CD14-positive monocyte (primary cell): ENCODE measurements around the gene GLB1L. TPM values are rescaled to one million over a fixed set of nuclear protein-coding genes. Genes with fewer than 3 reads are reported as not detected.

Experiments used
- DNase-seq, 3 donors: peaks; one replicate each; pipeline ENCODE4 v3.0.0-alpha.2; 2011 to 2022
- H2AFZ ChIP-seq: 2 replicates; pipeline ENCODE4 v1.6.0; 2012; ENCODE audit warnings: mild to moderate bottlenecking, low read depth, low read length, inconsistent platforms; ENCODE audit not compliant: insufficient read depth, poor library complexity, severe bottlenecking
- H3K27ac ChIP-seq, 2 donors: 1 replicate in 1 of 2; 2 replicates in 1 of 2; pipeline ENCODE4 v1.5.1; 2012 to 2013; ENCODE audit warnings: low read length in 2 of 2, control low read depth in 1 of 2, inconsistent platforms in 1 of 2, low read depth in 1 of 2, mild to moderate bottlenecking in 1 of 2
- H3K27me3 ChIP-seq, 2 donors: one replicate each; pipeline versions ENCODE4 v1.6.0 to v1.6.1; 2011 to 2013; ENCODE audit warnings: low read length in 2 of 2; ENCODE audit not compliant: control insufficient read depth in 2 of 2, insufficient read depth in 2 of 2
- H3K36me3 ChIP-seq, 2 donors: replicated peaks in 1 of 2; 1 replicate in 1 of 2; 2 replicates in 1 of 2; pipeline versions ENCODE4 v1.5.1 to v1.6.1; 2012 to 2013; ENCODE audit warnings: low read length in 2 of 2, control low read depth in 1 of 2, inconsistent platforms in 1 of 2, mild to moderate bottlenecking in 1 of 2; ENCODE audit not compliant: insufficient read depth in 2 of 2, control insufficient read depth in 1 of 2
- H3K4me1 ChIP-seq, 2 donors: 1 replicate in 1 of 2; 2 replicates in 1 of 2; pipeline versions ENCODE4 v1.5.1 to v1.6.1; 2012 to 2013; ENCODE audit warnings: low read length in 2 of 2, control low read depth in 1 of 2, inconsistent platforms in 1 of 2, mild to moderate bottlenecking in 1 of 2, moderate library complexity in 1 of 2; ENCODE audit not compliant: insufficient read depth in 2 of 2, control insufficient read depth in 1 of 2
- H3K4me2 ChIP-seq: replicated peaks from 2 replicates; pipeline ENCODE3; 2012; ENCODE audit warnings: low read length, moderate library complexity, mild to moderate bottlenecking; ENCODE audit not compliant: poor library complexity, severe bottlenecking; ENCODE audit errors: extremely low read depth
- H3K4me3 ChIP-seq, 3 experiments: fragments of 200-600 bp in 1 of 3; sonication (generic) in 1 of 3; replicated peaks in 1 of 3; 1 replicate in 2 of 3; 2 replicates in 1 of 3; pipeline ENCODE4 v1.5.1; 2011 to 2013; ENCODE audit warnings: low read length in 3 of 3, mild to moderate bottlenecking in 3 of 3, control low read depth in 2 of 3, low read depth in 2 of 3, inconsistent platforms in 1 of 3, moderate library complexity in 1 of 3
- H3K79me2 ChIP-seq: 2 replicates; pipeline ENCODE4 v1.6.0; 2012; ENCODE audit warnings: mild to moderate bottlenecking, control low read depth, inconsistent platforms, low read length, moderate library complexity; ENCODE audit not compliant: insufficient read depth
- H3K9ac ChIP-seq: 2 replicates; pipeline ENCODE4 v1.6.0; 2017; ENCODE audit warnings: low read length, mild to moderate bottlenecking; ENCODE audit not compliant: insufficient read depth, poor library complexity, severe bottlenecking
- H3K9me3 ChIP-seq, 2 donors: replicated peaks in 1 of 2; 1 replicate in 1 of 2; 2 replicates in 1 of 2; pipeline versions ENCODE4 v1.5.1 to v1.6.1; 2012 to 2013; ENCODE audit warnings: low read length in 2 of 2, control low read depth in 1 of 2; ENCODE audit not compliant: control insufficient read depth in 1 of 2, insufficient read depth in 1 of 2
- H4K20me1 ChIP-seq: 2 replicates; pipeline ENCODE4 v1.6.0; 2012; ENCODE audit warnings: mild to moderate bottlenecking, low read length, control low read depth, moderate library complexity; ENCODE audit not compliant: insufficient read depth
- H3K27ac Mint-ChIP-seq, 7 donors: one replicate each; pipeline ENCODE4 v1.8.0; 2020; ENCODE audit warnings: mild to moderate bottlenecking in 7 of 7, mixed read lengths in 7 of 7, moderate library complexity in 6 of 7, inconsistent platforms in 2 of 7
- H3K27me3 Mint-ChIP-seq, 3 donors: one replicate each; pipeline ENCODE4 v1.8.0; 2021 to 2022; ENCODE audit warnings: low read depth in 3 of 3, mild to moderate bottlenecking in 3 of 3, mixed read lengths in 3 of 3, moderate library complexity in 3 of 3, inconsistent platforms in 1 of 3
- H3K36me3 Mint-ChIP-seq, 2 donors: one replicate each; pipeline ENCODE4 v1.8.0; 2020; ENCODE audit warnings: mixed read lengths in 2 of 2, inconsistent platforms in 1 of 2, mild to moderate bottlenecking in 1 of 2
- H3K4me1 Mint-ChIP-seq: one replicate; pipeline ENCODE4 v1.8.0; 2020; ENCODE audit warnings: mild to moderate bottlenecking, mixed read lengths
- H3K4me3 Mint-ChIP-seq, 2 donors: one replicate each; pipeline ENCODE4 v1.8.0; 2020; ENCODE audit warnings: mild to moderate bottlenecking in 2 of 2, mixed read lengths in 2 of 2, moderate library complexity in 1 of 2
- H3K9me3 Mint-ChIP-seq, 7 donors: one replicate each; pipeline ENCODE4 v1.8.0; 2020 to 2022; ENCODE audit warnings: mixed read lengths in 7 of 7, mild to moderate bottlenecking in 6 of 7, moderate library complexity in 6 of 7, inconsistent platforms in 2 of 7
- CTCF ChIP-seq: fragments of 200-600 bp; IDR thresholded peaks from one replicate; pipeline ENCODE4 v1.8.0; 2022; ENCODE audit warnings: antibody characterized with exemption, mild to moderate bottlenecking
- WGBS: methylation state at CpG from one replicate; pipeline ENCODE4 v1.1.5; 2013; ENCODE audit warnings: missing lambda C conversion rate; ENCODE audit not compliant: insufficient coverage; 5-methylcytosine and 5-hydroxymethylcytosine counted together
- intact Hi-C, 2 donors: fragments of 100-400 bp; cut with micrococcal nuclease; formaldehyde crosslinking; loops; one replicate each; pipeline versions ENCODE4 v1.15.0 to v1.15.1; 2023
- polyA plus RNA-seq, 3 donors: library from polyadenylated mRNA; depleted of rRNA in 1 of 3; unstranded in 2 of 3; stranded (reverse) in 1 of 3; fragments of 300-500 nt in 2 of 3; fragments of >200 nt in 1 of 3; fragmentation: Illumina TruSeq in 2 of 3; gene quantifications; 1 replicate in 2 of 3; 2 replicates in 1 of 3; pipeline ENCODE4 v1.2.3, GENCODE V29; 2012 to 2021

The GLB1L gene
- polyA plus RNA-seq, 3 donors, result 4.0 to 11.7 (median 7.7) TPM

GRCh38 chr2:219220652-219221402, 24.4 kb downstream of the GLB1L start:
- Histone ChIP-seq H3K36me3 (peaks cover 53 to 58% of the 10 kb centered on the region in 2 donors), H4K20me1 (peaks cover 72% of the 10 kb centered on the region), H3K9ac (no peak overlapping the region), H3K4me2 (no peak overlapping the region), H2AFZ (no peak overlapping the region), H3K27me3 (peaks cover 0 to 59% of the 10 kb centered on the region in 2 donors), H3K9me3 (peaks cover 0 to 5% of the 10 kb centered on the region in 2 donors), H3K4me1 (peaks cover 45 to 53% of the 10 kb centered on the region in 2 donors), H3K4me3 (no peak overlapping the region), H3K27ac (no peak overlapping the region), H3K79me2 (no peaks in the 10 kb centered on the region)
- DNase-seq, result no peak
- 90% methylated on average over 6 of the region's 19 CpGs for WGBS
- Mint-ChIP-seq H3K4me1 (peaks cover 47% of the 10 kb centered on the region), H3K9me3 (peaks cover 0 to 25% (median 11%) of the 10 kb centered on the region in 7 donors), H3K4me3 (peak overlapping the region in 1 of 2 donors; percentile 83), H3K27me3 (peaks cover 45 to 70% (median 47%) of the 10 kb centered on the region in 3 donors), H3K36me3 (peaks cover 68 to 69% of the 10 kb centered on the region in 2 donors), H3K27ac (peak overlapping the region in 1 of 7 donors; percentile 20)
- intact Hi-C loops, result no loop called here
- no peak for TF ChIP-seq CTCF

GRCh38 chr2:219219784-219220532, 25.3 kb downstream of the GLB1L start:
- Histone ChIP-seq H3K4me1 (peaks cover 36 to 44% of the 10 kb centered on the region in 2 donors), H3K4me3 (no peak overlapping the region), H2AFZ (no peak overlapping the region), H3K9ac (no peak overlapping the region), H4K20me1 (peaks cover 64% of the 10 kb centered on the region), H3K79me2 (no peaks in the 10 kb centered on the region), H3K36me3 (peaks cover 51 to 56% of the 10 kb centered on the region in 2 donors), H3K27me3 (peaks cover 0 to 59% of the 10 kb centered on the region in 2 donors), H3K9me3 (peaks cover 0 to 5% of the 10 kb centered on the region in 2 donors), H3K4me2 (no peak overlapping the region), H3K27ac (no peak overlapping the region)
- DNase-seq, result no peak
- TF ChIP-seq CTCF, result no peak
- intact Hi-C loops, result loop anchor here (5.0 kb wide), 2 partner anchors 32 to 43 kb away; partner anchors contain the start of genes TUBA4A (in 2 of the 2), TUBA4B (in 2 of the 2), CNPPD1 (in 1 of the 2) and RETREG2 (in 1 of the 2)
- peaks cover 62 to 64% of the 10 kb centered on the region in 2 donors for H3K36me3 Mint-ChIP-seq
- 100% methylated on average over 10 of the region's 18 CpGs for WGBS
- H3K27ac Mint-ChIP-seq, result no peak overlapping the region
- peaks cover 39% of the 10 kb centered on the region for H3K4me1 Mint-ChIP-seq
- H3K27me3 Mint-ChIP-seq, result peaks cover 47 to 71% (median 49%) of the 10 kb centered on the region in 3 donors
- peak overlapping the region in 1 of 2 donors; percentile 83 for H3K4me3 Mint-ChIP-seq
- H3K9me3 Mint-ChIP-seq, result peaks cover 0 to 24% (median 11%) of the 10 kb centered on the region in 7 donors
